DMS 273 (cell line): ENCODE results near the gene SMARCE1.
"Not testable (repeated sequence)": the region's sequence is repeated elsewhere in the genome, so short reads cannot be mapped to it uniquely, and the experiment has no call there.

Experiments
- DNase-seq: peaks from one replicate; lab custom pipeline; 2025; ENCODE audit not compliant: unreplicated experiment; lab: John Stamatoyannopoulos, UW

SMARCE1 gene

DNA sequence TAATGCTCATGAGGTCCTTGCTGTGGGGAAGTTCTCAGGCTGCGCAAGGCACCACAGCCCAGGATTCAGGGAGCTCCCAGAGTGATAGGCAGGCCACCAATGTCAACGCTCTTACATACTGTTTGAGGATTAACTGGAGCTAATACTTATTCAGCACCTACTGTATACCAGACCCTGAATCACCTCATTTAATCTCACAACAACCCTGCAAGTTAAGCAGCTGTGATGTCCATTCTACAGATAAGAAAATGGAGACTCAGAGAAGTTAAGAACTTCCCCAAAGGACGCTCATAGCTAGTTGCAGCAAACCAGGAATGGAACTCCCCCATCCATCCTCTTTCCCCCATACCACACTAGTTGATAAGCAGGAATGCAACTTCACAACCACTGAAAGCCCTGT lies 56.9 kb downstream of the SMARCE1 start:
- no peak for DNase-seq

DNA sequence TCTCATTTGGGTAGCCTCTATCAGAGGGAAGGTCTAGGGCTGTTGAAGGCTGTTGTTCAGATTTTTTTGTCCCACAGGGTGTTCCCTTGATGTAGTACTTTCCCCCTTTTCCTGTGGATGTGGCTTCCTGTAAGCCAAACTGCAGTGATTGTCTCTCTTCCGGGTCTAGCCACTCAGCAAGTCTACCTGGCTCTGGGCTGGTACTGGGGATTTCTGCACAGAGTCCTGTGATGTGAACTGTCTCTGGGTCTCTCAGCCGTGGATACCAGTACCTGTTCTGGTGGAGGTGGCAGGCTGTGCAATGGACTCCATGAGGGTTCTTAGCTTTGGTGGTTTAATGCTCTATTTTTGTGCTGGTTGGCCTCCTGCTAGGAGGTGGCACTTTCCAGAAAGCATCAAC lies 59.1 kb downstream of the SMARCE1 start:
- no peak for DNase-seq

DNA sequence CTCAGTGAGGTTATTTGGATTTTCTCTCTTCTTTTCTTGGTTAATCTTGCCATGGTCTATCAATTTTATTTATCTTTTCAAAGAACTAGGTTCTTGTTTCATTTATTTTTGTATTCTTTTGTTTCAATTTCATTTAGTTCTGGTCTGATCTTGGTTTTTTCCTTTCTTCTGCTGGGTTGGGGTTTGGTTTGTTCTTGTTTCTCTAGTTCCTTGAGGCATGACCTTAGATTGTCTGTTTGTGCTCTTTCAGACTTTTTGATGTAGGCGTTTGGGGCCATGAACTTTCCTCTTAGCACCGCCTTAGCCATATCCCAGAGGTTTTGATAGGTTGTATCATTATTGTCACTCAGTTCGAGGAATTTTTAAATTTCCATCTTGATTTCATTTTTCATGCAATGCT lies 61.4 kb downstream of the SMARCE1 start:
- not testable (repeated sequence) for DNase-seq

DNA sequence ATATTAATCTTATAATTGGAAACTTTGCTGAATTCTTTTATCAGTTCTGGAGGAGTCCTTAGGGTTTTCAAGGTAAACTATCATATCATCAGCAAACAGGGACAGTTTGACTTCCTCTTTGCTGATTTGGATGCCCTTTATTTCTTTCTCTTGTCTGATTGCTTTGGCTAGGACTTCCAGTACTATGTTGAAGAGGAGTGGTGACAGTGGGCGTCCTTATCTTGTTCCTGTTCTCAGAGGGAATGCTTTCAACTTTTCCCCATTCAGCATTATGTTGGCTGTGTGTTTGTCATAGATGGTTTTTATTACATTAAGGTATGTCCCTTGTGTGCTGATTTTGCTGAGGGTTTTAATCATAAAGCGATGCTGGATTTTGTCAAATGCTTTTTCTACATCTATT lies 62.7 kb downstream of the SMARCE1 start:
- not testable (repeated sequence) for DNase-seq

DNA sequence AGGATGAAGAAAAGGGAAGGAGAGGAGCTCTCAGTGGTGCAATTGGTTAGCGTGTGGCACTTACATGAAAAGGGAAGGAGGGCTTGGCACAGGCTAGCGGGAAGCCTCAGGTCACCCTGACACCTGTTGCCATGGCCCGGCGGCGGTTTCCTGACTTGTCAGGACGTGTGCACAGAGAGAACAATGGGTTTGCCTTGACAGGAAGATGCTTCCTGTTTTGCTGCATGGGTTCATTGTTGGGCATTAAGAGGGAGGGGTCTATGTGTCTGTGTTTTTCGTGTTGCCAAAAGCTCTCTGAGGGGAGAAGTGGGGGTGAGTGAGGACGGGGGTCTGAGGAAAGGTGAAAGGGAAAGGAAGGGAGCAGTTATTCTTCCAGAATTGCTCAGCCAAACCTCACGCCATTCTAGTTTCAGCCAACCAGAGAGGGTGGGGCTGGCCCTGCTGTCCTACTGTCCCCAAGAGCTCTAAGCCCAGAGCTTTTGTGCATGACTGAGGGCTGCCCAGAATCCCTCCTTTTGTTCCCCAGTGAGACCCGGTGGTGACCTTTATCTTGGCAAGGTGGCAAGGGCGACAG lies 65.2 kb downstream of the SMARCE1 start:
- DNase-seq = peak; percentile 10

DNA sequence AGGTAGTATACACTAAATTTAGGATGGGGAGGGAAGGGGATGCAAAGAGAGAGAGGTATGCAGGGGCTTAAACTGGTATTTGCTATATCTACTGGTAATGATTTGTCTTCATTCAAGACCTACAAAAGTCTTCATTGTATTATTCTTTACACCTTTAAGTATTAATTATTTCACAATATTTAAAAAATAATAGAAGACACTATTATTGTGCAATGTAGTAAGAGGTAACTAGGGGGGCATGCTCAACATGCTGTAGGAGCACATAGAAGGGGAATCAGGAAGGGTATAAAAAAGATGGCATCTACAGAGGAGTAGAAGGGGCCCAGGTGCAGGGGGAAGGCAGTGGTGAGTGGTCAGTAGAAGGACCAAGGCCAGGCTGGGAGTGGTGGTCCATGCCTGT lies 67.5 kb downstream of the SMARCE1 start:
- DNase-seq = no peak

DNA sequence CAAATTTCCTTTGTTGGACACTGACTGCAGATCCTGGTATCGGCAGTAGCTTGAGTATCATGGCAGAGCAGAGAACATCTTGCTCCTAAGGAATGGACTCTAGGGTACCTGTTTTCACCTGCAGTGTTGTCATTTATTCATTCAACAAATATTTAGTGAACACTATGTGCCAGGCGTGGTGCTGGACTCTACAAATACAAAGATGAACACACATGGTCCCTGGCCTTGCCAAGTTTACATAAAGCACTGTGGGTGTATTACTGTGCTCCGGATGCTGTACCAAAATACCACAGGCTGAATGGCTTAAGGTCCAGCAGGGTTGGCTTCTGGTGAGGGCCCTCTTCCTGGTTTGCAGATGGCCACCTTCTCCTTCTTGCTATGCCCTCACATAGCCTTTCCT lies 68.1 kb downstream of the SMARCE1 start:
- DNase-seq = no peak

DNA sequence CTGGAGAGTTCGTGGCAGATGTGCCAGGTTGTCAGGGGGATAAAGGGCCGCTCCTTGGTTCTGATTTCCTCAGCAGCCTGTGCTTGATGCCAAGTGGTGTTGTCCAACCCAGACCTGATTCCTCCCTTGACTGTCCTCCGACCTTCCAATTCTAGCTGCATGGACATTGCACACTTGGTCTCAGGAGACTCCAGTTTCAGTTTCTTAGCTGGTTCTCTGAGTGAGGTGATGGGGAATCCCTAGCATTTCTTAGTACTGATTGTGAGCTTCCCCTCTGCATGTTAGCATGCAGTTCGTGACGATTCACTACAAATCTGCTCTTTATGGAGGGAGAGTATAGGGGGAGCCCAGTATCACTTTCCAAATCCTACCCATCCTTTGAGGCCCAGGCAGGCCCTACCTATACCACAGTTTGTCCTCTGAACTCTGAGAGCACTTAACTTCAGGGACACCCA lies 70.0 kb downstream of the SMARCE1 start:
- DNase-seq = no peak

DNA sequence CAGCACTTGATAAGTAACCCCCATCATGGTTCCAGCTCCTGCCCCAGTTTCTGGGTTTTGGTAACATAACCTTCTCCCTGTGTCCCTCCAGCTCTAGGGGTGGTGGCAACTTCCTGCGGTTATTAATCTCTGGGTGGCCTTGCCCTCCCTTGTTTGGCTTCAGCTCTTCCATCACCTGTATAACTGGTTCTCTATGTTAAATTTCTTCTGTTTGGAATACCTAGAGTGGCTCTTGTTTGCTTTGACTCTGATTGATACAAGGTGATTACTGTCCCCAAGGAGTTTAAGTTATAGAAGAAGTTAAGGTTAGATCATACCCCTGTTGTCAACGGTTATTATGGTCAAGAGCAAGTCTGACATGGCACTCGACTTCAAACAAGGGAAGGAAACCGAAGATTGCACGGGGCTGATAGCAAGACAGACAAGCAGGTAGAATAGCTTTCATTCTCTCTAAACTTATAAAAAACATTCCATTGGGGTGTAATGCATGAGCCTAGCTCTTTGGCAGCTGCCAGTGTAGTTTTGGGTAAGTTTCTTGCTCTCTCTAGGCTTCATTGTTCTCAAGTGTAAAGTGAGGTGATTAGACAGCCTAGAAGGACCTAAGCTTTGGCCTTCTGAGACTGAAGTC lies 71.4 kb downstream of the SMARCE1 start:
- DNase-seq = no peak
